SK-N-SH (cell line): ENCODE data around the gene THSD4.

ENCODE experiments used
- MXI1 ChIP-seq: IDR thresholded peaks from 2 replicates; pipeline ENCODE4 v1.6.1; 2012; ENCODE audit warnings: mild to moderate bottlenecking, low read depth, low read length, improper control_type of control experiment
- SIN3A ChIP-seq: IDR thresholded peaks from 2 replicates; pipeline ENCODE4 v1.6.1; 2012; ENCODE audit warnings: low read depth, mild to moderate bottlenecking, low read length, moderate library complexity, borderline replicate concordance
- TF ChIP-seq, protein P1 (sequence below): fragments of 200-600 bp; sonication (generic); IDR thresholded peaks from 2 replicates; pipeline ENCODE4 v1.6.1; 2017; ENCODE audit warnings: antibody characterized with exemption, mild to moderate bottlenecking, moderate library complexity

DNA sequence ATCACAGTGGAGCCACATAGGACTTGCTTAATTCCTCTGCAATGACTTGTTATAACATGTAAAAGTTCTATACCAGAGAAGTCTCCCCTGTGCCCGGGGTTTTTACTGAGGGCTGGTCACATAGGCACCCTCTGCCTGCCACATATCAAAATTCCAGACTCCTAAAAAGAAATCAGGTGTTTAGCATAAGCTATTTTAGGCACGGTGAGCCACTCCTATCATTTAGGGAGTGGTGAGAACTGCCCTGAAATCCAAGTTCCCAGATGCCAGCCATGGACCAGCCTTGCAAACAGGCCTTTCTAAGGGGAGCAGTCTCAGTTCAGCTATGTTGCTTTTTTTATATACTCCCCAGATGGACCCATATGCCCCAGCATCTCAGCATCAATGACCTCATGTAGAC, 130.3 kb downstream of the THSD4 start:
- TF ChIP-seq SIN3A, result no peak
- TF ChIP-seq, protein P1, sequence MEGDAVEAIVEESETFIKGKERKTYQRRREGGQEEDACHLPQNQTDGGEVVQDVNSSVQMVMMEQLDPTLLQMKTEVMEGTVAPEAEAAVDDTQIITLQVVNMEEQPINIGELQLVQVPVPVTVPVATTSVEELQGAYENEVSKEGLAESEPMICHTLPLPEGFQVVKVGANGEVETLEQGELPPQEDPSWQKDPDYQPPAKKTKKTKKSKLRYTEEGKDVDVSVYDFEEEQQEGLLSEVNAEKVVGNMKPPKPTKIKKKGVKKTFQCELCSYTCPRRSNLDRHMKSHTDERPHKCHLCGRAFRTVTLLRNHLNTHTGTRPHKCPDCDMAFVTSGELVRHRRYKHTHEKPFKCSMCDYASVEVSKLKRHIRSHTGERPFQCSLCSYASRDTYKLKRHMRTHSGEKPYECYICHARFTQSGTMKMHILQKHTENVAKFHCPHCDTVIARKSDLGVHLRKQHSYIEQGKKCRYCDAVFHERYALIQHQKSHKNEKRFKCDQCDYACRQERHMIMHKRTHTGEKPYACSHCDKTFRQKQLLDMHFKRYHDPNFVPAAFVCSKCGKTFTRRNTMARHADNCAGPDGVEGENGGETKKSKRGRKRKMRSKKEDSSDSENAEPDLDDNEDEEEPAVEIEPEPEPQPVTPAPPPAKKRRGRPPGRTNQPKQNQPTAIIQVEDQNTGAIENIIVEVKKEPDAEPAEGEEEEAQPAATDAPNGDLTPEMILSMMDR, result no peak
- TF ChIP-seq MXI1, result no peak
